ENCODE measurements around the gene ZNF438. TPM values are rescaled to one million over a fixed set of nuclear protein-coding genes. Genes with fewer than 3 reads are reported as not detected.

The ZNF438 gene
- total and polyA plus RNA-seq, 2 of the 8 experiments (the other 6 are each of a cell fraction or from before 2014, with no cell fraction given): 0.95 to 1.7 TPM

DNA sequence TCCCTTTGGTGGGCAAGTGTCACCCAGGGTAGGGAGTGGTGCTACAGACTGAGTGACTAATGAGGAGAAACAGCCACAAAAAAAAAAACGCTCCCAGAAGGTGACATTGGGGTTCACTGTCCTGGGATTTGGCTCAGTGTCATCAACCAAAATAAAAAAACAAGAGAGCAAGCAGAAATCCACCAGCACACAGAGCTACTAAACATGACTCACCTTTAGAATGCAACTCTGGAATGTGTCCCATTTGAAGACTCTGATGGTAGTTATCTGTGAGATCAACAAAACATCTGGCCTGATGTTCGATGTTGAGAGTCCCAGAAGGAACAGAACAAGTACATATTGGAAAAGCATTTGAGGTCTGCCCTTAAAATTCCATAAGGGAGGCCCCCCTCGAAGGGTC, 201.8 kb downstream of the ZNF438 start:
- no peak overlapping the region for H3K23ac ChIP-seq (ENCODE audit: insufficient read length)
- H3K4me1 ChIP-seq (replicated peaks in 1 of 4; ENCODE audit: control insufficient read depth in 3 of 4, insufficient read depth in 4 of 4, low read length in 3 of 4): peaks cover 0 to 2% (median 0%) of the 10 kb centered on the region in 4 experiments; a peak in 2 of 7 replicates
- no peak overlapping the region for H3K4me3 ChIP-seq (ENCODE audit: extremely low read depth in 1 of 4, insufficient read depth in 2 of 4, low read depth in 3 of 4, low read length in 4 of 4)
- H3K23me2 ChIP-seq (ENCODE audit: low read depth, low read length): no peaks in the 10 kb centered on the region
- no peak overlapping the region for H3K18ac ChIP-seq (ENCODE audit: extremely low read depth, low read length)
- CTCF ChIA-PET (ENCODE audit: partially characterized antibody): interaction anchor here (1.2 to 1.6 kb wide), 2 partner anchors 45 to 241 kb away, joined by 3 to 4 read pairs; no protein-coding TSS in a partner anchor
- no peak overlapping the region for H3K9ac ChIP-seq (replicated peaks in 1 of 4; ENCODE audit: extremely low read depth in 1 of 4, low read depth in 3 of 4, low read length in 3 of 4)
- H2BK15ac ChIP-seq (ENCODE audit: low read length): no peak overlapping the region
- no peak overlapping the region for H3K27ac ChIP-seq (ENCODE audit: low read depth, low read length)
- H4K5ac ChIP-seq (ENCODE audit: insufficient read length, low read depth, low read length): no peak overlapping the region
- H3K56ac ChIP-seq (replicated peaks; ENCODE audit: insufficient read length, low read depth, low read length): no peak overlapping the region
- no peak overlapping the region for H2BK12ac ChIP-seq (ENCODE audit: low read depth, low read length)
- no peaks in the 10 kb centered on the region for H3K79me1 ChIP-seq (ENCODE audit: low read depth, low read length)
- no peak overlapping the region for H2AFZ ChIP-seq (ENCODE audit: low read length)
- DNase-seq (ENCODE audit: low read depth in 1 of 2, low spot score in 2 of 2) (no peak), FAIRE-seq (no peak)
- no peaks in the 10 kb centered on the region for H3K36me3 ChIP-seq (ENCODE audit: control insufficient read depth in 2 of 4, insufficient read depth in 4 of 4, low read length in 3 of 4)
- H2BK5ac ChIP-seq (ENCODE audit: low read depth, low read length): no peak overlapping the region
- no peak overlapping the region for H2BK120ac ChIP-seq (replicated peaks; ENCODE audit: low read depth, low read length)
- TF ChIP-seq SIX5 (IDR thresholded peaks at IDR 0.05; ENCODE audit: low read depth, low read length) (no peak), FOSL1 (IDR thresholded peaks at IDR 0.05; ENCODE audit: insufficient read depth, low read depth, low read length) (no peak)
- 0 out of 7 replicates have a peak, but pooled peaks cover 0 to 3% (median 0%) of the 10 kb centered on the region in 4 experiments for H3K27me3 ChIP-seq (replicated peaks in 1 of 4; ENCODE audit: control insufficient read depth in 3 of 4, extremely low read depth in 1 of 4, insufficient read depth in 3 of 4, low read length in 3 of 4)
- POLR2A ChIA-PET (ENCODE audit: partially characterized antibody): no interaction called here
- H4K91ac ChIP-seq (replicated peaks; ENCODE audit: insufficient read length, low read length): no peak overlapping the region
- WGBS, 2 experiments (ENCODE audit: extremely low coverage in 1 of 2, insufficient coverage in 1 of 2, insufficient read length in 1 of 2, insufficient replicate concordance in 2 of 2, low coverage in 1 of 2, low lambda C conversion rate in 2 of 2, missing lambda C conversion rate in 1 of 2): 86% methylated on average over 3 of the region's 3 CpGs; no CpG with 5 or more reads in 1 of the 2 experiments
- no peak overlapping the region for H2BK20ac ChIP-seq (ENCODE audit: low read length)
- no peak overlapping the region for H3K4ac ChIP-seq (replicated peaks; ENCODE audit: insufficient read length, low read depth, low read length)
- no peak overlapping the region for H3K4me2 ChIP-seq (ENCODE audit: insufficient read depth in 1 of 2, low read depth in 2 of 2, low read length in 2 of 2)
- H4K8ac ChIP-seq (ENCODE audit: extremely low read depth, insufficient read depth, low read length): no peak overlapping the region
- H2AK5ac ChIP-seq (ENCODE audit: low read depth, low read length): no peak overlapping the region
- no peaks in the 10 kb centered on the region; a peak in 1 of 4 replicates for H3K9me3 ChIP-seq (ENCODE audit: insufficient read depth in 2 of 2, low read depth in 1 of 2, low read length in 1 of 2)
- H3K14ac ChIP-seq (ENCODE audit: insufficient read length): no peak overlapping the region
- no peaks in the 10 kb centered on the region for H3K79me2 ChIP-seq (ENCODE audit: control insufficient read depth in 1 of 2, insufficient read depth in 2 of 2, low read length in 2 of 2)
- no peaks in the 10 kb centered on the region for H4K20me1 ChIP-seq (replicated peaks in 1 of 2; ENCODE audit: control insufficient read depth in 1 of 2, insufficient read depth in 2 of 2, low read length in 2 of 2)
